Liver (tissue), 9 donors: ENCODE measurements around the gene JUNB. TPM values are rescaled to one million over a fixed set of nuclear protein-coding genes. Genes with fewer than 3 reads are reported as not detected.

ENCODE experiments used
- DNase-seq: peaks from one replicate; pipeline ENCODE4 v3.0.0-alpha.2; 2017; ENCODE audit warnings: low spot score
- H3K27ac ChIP-seq, 2 donors: one replicate each; pipeline ENCODE4 v1.7.0; 2013; ENCODE audit warnings: inconsistent platforms in 2 of 2, low read length in 2 of 2, control low read depth in 1 of 2, low read depth in 1 of 2, mild to moderate bottlenecking in 1 of 2
- H3K27me3 ChIP-seq, 4 donors: one replicate each; pipeline versions ENCODE4 v1.6.1 to v1.7.0; 2013; ENCODE audit warnings: low read length in 3 of 4, inconsistent platforms in 1 of 4, mild to moderate bottlenecking in 1 of 4, moderate library complexity in 1 of 4; ENCODE audit not compliant: control insufficient read depth in 4 of 4, insufficient read depth in 4 of 4
- H3K36me3 ChIP-seq, 4 donors: one replicate each; pipeline versions ENCODE4 v1.6.1 to v1.7.0; 2013; ENCODE audit warnings: low read length in 3 of 4, mild to moderate bottlenecking in 3 of 4, low read depth in 1 of 4, moderate library complexity in 1 of 4; ENCODE audit not compliant: control insufficient read depth in 4 of 4, insufficient read depth in 3 of 4
- H3K4me1 ChIP-seq, 4 donors: one replicate each; pipeline versions ENCODE4 v1.6.1 to v1.7.0; 2013; ENCODE audit warnings: low read length in 3 of 4, mild to moderate bottlenecking in 3 of 4, moderate library complexity in 1 of 4; ENCODE audit not compliant: control insufficient read depth in 4 of 4, insufficient read depth in 4 of 4
- H3K4me3 ChIP-seq, 3 donors: one replicate each; pipeline versions ENCODE4 v1.6.1 to v1.7.0; 2013; ENCODE audit warnings: low read length in 3 of 3, control low read depth in 1 of 3, low read depth in 1 of 3, mild to moderate bottlenecking in 1 of 3
- H3K9ac ChIP-seq, 2 donors: one replicate each; pipeline ENCODE4 v1.7.0; 2013; ENCODE audit warnings: low read length in 2 of 2, mild to moderate bottlenecking in 2 of 2, moderate library complexity in 2 of 2, control low read depth in 1 of 2, low read depth in 1 of 2
- H3K9me3 ChIP-seq, 4 donors: one replicate each; pipeline versions ENCODE4 v1.6.1 to v1.7.0; 2013; ENCODE audit warnings: low read length in 3 of 4; ENCODE audit not compliant: control insufficient read depth in 4 of 4
- EGR1 ChIP-seq, 2 donors: IDR thresholded peaks; 2 replicates each; pipeline ENCODE4 v1.6.1; 2016 to 2018; ENCODE audit warnings: antibody characterized with exemption in 2 of 2, low read depth in 2 of 2
- FOXA1 ChIP-seq: IDR thresholded peaks from 2 replicates; pipeline ENCODE4 v1.6.1; 2016; ENCODE audit warnings: antibody characterized with exemption
- GABPA ChIP-seq, 2 donors: IDR thresholded peaks in 1 of 2; conservative IDR thresholded peaks in 1 of 2; 2 replicates each; pipeline ENCODE4 v1.6.1; 2016; ENCODE audit warnings: antibody characterized with exemption in 2 of 2, mild to moderate bottlenecking in 1 of 2, moderate library complexity in 1 of 2
- HNF4A ChIP-seq, 2 donors: conservative IDR thresholded peaks; 2 replicates each; pipeline ENCODE4 v1.6.1; 2016; ENCODE audit warnings: antibody characterized with exemption in 2 of 2, mild to moderate bottlenecking in 2 of 2
- HNF4G ChIP-seq: IDR thresholded peaks from 2 replicates; pipeline ENCODE4 v1.6.1; 2016; ENCODE audit warnings: antibody characterized with exemption
- JUND ChIP-seq, 2 donors: IDR thresholded peaks; 2 replicates each; pipeline ENCODE4 v1.6.1; 2016; ENCODE audit warnings: antibody characterized with exemption in 2 of 2
- NR2F2 ChIP-seq: IDR thresholded peaks from 2 replicates; pipeline ENCODE4 v1.6.1; 2016; ENCODE audit warnings: antibody characterized with exemption
- RXRA ChIP-seq, 2 donors: IDR thresholded peaks; 2 replicates each; pipeline ENCODE4 v1.6.1; 2017 to 2018; ENCODE audit warnings: antibody characterized with exemption in 2 of 2, mild to moderate bottlenecking in 1 of 2
- SP1 ChIP-seq: IDR thresholded peaks from 2 replicates; pipeline ENCODE4 v1.6.1; 2018; ENCODE audit warnings: antibody characterized with exemption, mild to moderate bottlenecking
- TAF1 ChIP-seq: conservative IDR thresholded peaks from 2 replicates; pipeline ENCODE4 v1.6.1; 2016; ENCODE audit warnings: antibody characterized with exemption, mild to moderate bottlenecking
- YY1 ChIP-seq: IDR thresholded peaks from 2 replicates; pipeline ENCODE4 v1.6.1; 2016; ENCODE audit warnings: antibody characterized with exemption, mild to moderate bottlenecking
- WGBS: extraction: QIAGEN DNeasy Blood & Tissue Kit; methylation state at CpG from one replicate; pipeline ENCODE4 v1.1.7; 2013; 5-methylcytosine and 5-hydroxymethylcytosine counted together
- polyA plus RNA-seq, 2 donors: library from polyadenylated mRNA; stranded (reverse) in 1 of 2; unstranded in 1 of 2; fragments of 200-250 nt in 1 of 2; fragments of >200 nt in 1 of 2; fragmentation: Nextera tagmentation in 1 of 2; extraction: Ambion mirVana in 1 of 2; gene quantifications; one replicate each; pipeline versions ENCODE4 v1.2.1 to v1.2.3, GENCODE V29; 2013 to 2015
- total RNA-seq, 2 donors: library from RNA; depleted of rRNA; stranded (reverse); fragments of >200 nt; gene quantifications; one replicate each; pipeline ENCODE4 v1.2.3, GENCODE V29; 2014
- TF ChIP-seq, protein P1 (sequence below): IDR thresholded peaks from 2 replicates; pipeline ENCODE4 v1.6.1; 2016; ENCODE audit warnings: antibody characterized with exemption
- TF ChIP-seq, protein P2 (sequence below): fragments of 150-350 bp; IDR thresholded peaks from 2 replicates; pipeline ENCODE4 v1.5.1; 2017; ENCODE audit warnings: improper control_type of control experiment, low read depth, low read length; ENCODE audit not compliant: missing input control
- donor health status: healthy.
- donor health status: healthy.
- donor health status: healthy.
- donor health status: healthy.
- donor health status: healthy.

The JUNB gene
- total and polyA plus RNA-seq, 4 donors = 32.7 to 79.2 (median 56.6) TPM

DNA sequence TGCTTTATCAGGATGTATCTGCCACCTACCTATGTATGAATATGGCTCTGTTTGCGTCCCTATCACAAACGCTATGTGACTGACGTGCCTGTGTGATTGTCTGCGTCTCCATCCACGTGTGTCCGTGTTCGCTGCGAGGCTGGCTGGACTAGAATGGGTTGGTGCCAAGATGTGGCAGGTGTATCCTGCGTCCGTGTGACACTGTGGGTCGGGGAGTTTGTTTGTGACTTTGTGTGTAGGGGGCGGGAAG is 9.2 kb upstream of the JUNB start:
- no peak for DNase-seq

DNA sequence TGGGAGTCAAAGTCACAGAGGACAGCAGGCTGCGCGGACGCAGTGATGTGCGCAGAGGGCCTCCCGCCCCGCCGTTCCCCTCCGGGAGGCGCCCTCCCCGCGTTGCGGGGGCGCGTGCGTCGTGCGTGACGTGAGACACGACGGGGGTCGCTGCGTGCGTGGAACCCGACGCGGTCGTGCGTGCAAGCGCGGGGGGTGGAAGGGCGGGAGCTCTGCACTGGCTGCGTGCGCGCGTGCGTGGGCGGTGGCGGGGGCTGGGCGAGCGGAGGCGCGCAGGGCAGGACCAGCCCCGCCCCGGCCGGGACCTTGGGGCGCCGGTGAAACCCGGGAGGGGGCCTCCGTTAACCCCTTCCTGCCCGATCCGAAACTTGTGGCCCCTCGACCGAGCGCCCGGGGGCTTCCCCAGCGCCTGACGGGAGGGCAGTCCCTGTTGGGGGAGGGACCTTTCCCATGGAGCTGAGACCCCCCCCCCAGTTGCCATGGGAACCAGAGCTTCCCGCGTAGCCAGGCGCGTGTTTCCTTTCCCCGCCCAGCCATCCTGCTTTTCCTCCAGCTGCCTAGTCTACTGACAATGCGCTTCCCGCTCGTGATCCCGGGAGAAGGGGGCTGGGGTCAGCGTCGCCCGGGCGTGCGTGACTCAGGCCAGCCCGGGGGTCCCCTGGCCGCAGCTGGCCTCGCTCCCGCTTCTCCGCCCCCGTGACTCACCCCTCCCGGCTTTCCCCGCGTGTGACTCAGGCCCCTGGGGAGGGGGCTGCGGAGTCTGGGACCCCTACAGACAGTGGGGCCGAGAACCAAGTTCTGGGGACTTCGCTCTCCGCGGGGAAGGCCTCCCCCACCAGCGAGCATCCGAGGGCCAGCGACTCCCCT is 8.6 kb upstream of the JUNB start:
- no peaks in the 10 kb centered on the region for H3K27me3 ChIP-seq
- DNase-seq = peak; percentile 82
- 1% methylated on average over 88 of the region's 88 CpGs for WGBS
- TF ChIP-seq HNF4A (conservative IDR thresholded peaks at IDR 0.05) (no peak), JUND (IDR thresholded peaks at IDR 0.05) (peak in 1 of 2 donors; percentile 48), TAF1 (no peak), YY1 (no peak), FOXA1 (no peak), NR2F2 (no peak), GABPA (IDR thresholded peaks at IDR 0.05 in 1 of 2, conservative IDR thresholded peaks at IDR 0.05 in 1 of 2) (peak in 1 of 2 donors; percentile 18), RXRA (IDR thresholded peaks at IDR 0.05) (no peak), EGR1 (IDR thresholded peaks at IDR 0.05; ENCODE audit: low read depth in 2 of 2) (peak; percentile 73 to 97), HNF4G (no peak)
- TF ChIP-seq, protein P1, sequence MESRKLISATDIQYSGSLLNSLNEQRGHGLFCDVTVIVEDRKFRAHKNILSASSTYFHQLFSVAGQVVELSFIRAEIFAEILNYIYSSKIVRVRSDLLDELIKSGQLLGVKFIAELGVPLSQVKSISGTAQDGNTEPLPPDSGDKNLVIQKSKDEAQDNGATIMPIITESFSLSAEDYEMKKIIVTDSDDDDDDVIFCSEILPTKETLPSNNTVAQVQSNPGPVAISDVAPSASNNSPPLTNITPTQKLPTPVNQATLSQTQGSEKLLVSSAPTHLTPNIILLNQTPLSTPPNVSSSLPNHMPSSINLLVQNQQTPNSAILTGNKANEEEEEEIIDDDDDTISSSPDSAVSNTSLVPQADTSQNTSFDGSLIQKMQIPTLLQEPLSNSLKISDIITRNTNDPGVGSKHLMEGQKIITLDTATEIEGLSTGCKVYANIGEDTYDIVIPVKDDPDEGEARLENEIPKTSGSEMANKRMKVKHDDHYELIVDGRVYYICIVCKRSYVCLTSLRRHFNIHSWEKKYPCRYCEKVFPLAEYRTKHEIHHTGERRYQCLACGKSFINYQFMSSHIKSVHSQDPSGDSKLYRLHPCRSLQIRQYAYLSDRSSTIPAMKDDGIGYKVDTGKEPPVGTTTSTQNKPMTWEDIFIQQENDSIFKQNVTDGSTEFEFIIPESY = no peak
- peaks cover 12 to 44% (median 23%) of the 10 kb centered on the region in 4 donors for H3K4me1 ChIP-seq
- H3K9ac ChIP-seq = no peak overlapping the region
- H3K4me3 ChIP-seq = peak overlapping the region; percentile 8 to 41 (median 25)
- no peaks in the 10 kb centered on the region for H3K36me3 ChIP-seq
- no peaks in the 10 kb centered on the region for H3K9me3 ChIP-seq
- peak overlapping the region; percentile 67 to 86 for H3K27ac ChIP-seq

More for the DNA sequence above, 9.2 kb upstream of the JUNB start:
- Histone ChIP-seq H3K9ac (peak overlapping the region in 1 of 2 donors; percentile 80), H3K27ac (peak overlapping the region; percentile 67 to 86), H3K4me3 (peak overlapping the region; percentile 8 to 41 (median 25)), H3K27me3 (no peaks in the 10 kb centered on the region), H3K4me1 (peaks cover 16 to 48% (median 25%) of the 10 kb centered on the region in 4 donors), H3K36me3 (no peaks in the 10 kb centered on the region), H3K9me3 (no peaks in the 10 kb centered on the region)
- 4% methylated on average over 12 of the region's 12 CpGs for WGBS
- TF ChIP-seq SP1 (peak; percentile 4), RXRA (IDR thresholded peaks at IDR 0.05) (no peak)
- TF ChIP-seq, protein P1 = no peak
- TF ChIP-seq, protein P2, sequence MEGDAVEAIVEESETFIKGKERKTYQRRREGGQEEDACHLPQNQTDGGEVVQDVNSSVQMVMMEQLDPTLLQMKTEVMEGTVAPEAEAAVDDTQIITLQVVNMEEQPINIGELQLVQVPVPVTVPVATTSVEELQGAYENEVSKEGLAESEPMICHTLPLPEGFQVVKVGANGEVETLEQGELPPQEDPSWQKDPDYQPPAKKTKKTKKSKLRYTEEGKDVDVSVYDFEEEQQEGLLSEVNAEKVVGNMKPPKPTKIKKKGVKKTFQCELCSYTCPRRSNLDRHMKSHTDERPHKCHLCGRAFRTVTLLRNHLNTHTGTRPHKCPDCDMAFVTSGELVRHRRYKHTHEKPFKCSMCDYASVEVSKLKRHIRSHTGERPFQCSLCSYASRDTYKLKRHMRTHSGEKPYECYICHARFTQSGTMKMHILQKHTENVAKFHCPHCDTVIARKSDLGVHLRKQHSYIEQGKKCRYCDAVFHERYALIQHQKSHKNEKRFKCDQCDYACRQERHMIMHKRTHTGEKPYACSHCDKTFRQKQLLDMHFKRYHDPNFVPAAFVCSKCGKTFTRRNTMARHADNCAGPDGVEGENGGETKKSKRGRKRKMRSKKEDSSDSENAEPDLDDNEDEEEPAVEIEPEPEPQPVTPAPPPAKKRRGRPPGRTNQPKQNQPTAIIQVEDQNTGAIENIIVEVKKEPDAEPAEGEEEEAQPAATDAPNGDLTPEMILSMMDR = peak; percentile 1
